ENCODE data around the gene GABBR2.

Gene GABBR2

DNA sequence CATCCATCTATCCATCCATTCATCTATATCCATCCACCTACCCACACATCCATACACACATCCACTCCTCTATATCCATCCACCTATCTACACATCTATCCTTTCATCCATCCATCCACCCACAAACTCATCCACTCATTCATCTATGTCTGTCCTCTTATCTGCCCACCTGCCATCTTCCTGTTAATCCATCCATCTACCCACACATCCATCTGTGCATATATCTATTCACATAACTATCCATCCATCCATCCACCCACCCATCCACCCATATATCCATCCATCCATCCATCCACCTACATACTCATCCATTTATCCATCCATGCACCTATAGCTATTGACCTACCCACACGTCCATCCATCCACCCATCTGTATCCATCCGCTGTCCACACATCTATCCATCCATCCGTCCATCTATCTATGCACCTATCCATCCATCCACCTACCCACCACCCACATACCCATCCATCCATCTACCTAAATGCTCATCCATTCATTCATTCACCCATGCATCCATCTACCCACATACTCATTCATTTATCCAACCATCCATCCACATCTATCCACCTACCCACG, 271.2 kb downstream of the GABBR2 start:
- TF ChIP-seq, protein P1, sequence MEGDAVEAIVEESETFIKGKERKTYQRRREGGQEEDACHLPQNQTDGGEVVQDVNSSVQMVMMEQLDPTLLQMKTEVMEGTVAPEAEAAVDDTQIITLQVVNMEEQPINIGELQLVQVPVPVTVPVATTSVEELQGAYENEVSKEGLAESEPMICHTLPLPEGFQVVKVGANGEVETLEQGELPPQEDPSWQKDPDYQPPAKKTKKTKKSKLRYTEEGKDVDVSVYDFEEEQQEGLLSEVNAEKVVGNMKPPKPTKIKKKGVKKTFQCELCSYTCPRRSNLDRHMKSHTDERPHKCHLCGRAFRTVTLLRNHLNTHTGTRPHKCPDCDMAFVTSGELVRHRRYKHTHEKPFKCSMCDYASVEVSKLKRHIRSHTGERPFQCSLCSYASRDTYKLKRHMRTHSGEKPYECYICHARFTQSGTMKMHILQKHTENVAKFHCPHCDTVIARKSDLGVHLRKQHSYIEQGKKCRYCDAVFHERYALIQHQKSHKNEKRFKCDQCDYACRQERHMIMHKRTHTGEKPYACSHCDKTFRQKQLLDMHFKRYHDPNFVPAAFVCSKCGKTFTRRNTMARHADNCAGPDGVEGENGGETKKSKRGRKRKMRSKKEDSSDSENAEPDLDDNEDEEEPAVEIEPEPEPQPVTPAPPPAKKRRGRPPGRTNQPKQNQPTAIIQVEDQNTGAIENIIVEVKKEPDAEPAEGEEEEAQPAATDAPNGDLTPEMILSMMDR (IDR thresholded peaks at IDR 0.05; ENCODE audit: low read depth, low read length, missing control alignments) = no peak
- in situ Hi-C loops (cut with HindIII; ENCODE audit: low pct_ligation_motif_present, low sequenced_read_pairs) = no loop called here
- Histone ChIP-seq H3K27me3 (replicated peaks) (no peaks in the 10 kb centered on the region), H3K27ac (no peak overlapping the region), H3K36me3 (replicated peaks) (no peaks in the 10 kb centered on the region), H3K4me3 (ENCODE audit: low read depth, low read length) (no peak overlapping the region)
- no peak for DNase-seq

DNA sequence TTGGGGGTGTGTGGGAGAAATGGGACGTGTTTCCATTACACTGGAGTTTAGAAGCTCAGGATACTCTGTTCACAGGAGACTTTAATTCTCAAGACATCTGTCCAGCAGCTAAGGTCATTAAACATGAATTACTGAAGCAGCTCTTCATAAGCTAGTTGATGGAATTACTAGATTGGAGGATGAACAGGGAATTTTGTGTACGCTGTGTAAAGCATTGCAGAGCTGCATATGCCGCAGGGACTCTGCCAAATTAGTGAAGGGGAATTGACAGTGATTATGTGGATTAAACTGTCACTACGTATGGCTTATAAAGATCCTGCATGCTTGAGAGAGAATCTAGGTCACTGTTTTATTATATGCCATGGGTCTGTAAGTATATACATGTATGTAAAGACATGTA, 275.8 kb downstream of the GABBR2 start:
- Histone ChIP-seq H3K27ac (no peak overlapping the region), H3K4me3 (ENCODE audit: low read depth, low read length) (no peak overlapping the region), H3K27me3 (replicated peaks) (no peaks in the 10 kb centered on the region), H3K36me3 (replicated peaks) (no peaks in the 10 kb centered on the region)
- TF ChIP-seq, protein P1 (IDR thresholded peaks at IDR 0.05; ENCODE audit: low read depth, low read length, missing control alignments) = no peak
- in situ Hi-C loops (cut with HindIII; ENCODE audit: low pct_ligation_motif_present, low sequenced_read_pairs) = no loop called here
- DNase-seq = no peak

DNA sequence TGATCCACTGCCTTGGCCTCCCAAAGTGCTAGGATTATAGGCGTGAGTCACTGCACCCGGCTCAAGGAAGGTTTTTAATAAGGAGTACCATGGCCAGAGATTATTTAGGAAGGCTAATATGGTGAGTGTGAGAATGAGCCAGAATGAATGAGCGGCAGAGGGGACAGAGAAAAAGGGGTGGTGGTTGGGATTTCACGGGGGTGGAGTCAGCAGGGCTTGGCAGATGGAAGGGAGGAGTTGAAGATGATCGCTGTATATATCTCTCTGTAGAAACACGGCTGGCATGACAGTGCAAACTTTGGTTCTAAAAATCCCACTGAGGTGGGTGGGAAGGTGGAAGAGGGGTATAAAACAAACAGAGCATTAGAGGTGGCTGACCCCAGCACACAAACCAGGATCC, 276.6 kb downstream of the GABBR2 start:
- TF ChIP-seq, protein P1 (IDR thresholded peaks at IDR 0.05; ENCODE audit: low read depth, low read length, missing control alignments) = no peak
- Histone ChIP-seq H3K27me3 (replicated peaks) (no peaks in the 10 kb centered on the region), H3K27ac (no peak overlapping the region), H3K36me3 (replicated peaks) (no peaks in the 10 kb centered on the region), H3K4me3 (ENCODE audit: low read depth, low read length) (no peak overlapping the region)
- in situ Hi-C loops (cut with HindIII; ENCODE audit: low pct_ligation_motif_present, low sequenced_read_pairs) = no loop called here
- no peak for DNase-seq

DNA sequence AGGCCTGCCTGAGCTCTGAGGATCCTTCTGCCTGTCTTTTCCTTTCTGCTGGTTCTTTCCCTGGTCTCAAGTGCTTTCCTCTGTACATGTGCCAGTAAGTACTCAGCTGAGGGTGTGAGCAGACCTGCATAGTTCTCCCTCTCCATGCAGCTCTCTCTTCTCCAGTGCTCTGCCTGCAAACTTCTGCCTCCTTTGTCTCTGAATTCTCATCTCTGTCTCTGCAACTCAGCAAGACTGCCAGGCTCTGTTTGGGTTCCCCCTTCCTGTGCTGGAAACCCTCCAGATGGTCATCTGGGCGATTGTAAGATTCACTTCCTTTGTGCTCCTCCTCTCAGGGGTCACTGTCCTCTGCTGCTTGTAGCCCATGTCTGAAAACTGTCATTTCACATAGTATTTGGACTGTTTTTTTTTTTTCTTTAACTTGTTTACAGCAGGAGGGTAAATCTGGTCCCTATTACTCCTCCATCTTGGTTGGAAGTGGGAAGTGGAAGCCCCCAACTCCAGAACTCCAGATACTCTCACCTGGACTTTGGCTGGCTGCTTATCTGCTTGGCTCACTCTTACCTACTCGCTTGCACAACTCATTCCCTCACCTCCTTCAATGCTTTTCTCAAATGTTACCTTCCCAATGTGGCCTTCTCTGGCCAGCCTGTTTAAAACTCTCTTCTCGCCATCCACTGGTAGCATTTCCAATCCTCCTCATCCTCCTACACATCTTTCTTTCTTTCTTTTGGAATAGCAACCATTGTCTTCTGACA, 278.0 kb downstream of the GABBR2 start:
- H3K36me3 ChIP-seq (replicated peaks) = no peaks in the 10 kb centered on the region
- no peak for DNase-seq
- TF ChIP-seq, protein P1 (IDR thresholded peaks at IDR 0.05; ENCODE audit: low read depth, low read length, missing control alignments) = no peak
- in situ Hi-C loops (cut with HindIII; ENCODE audit: low pct_ligation_motif_present, low sequenced_read_pairs) = no loop called here
- H3K27ac ChIP-seq = no peak overlapping the region
- H3K27me3 ChIP-seq (replicated peaks) = no peaks in the 10 kb centered on the region
- H3K4me3 ChIP-seq (ENCODE audit: low read depth, low read length) = no peak overlapping the region

DNA sequence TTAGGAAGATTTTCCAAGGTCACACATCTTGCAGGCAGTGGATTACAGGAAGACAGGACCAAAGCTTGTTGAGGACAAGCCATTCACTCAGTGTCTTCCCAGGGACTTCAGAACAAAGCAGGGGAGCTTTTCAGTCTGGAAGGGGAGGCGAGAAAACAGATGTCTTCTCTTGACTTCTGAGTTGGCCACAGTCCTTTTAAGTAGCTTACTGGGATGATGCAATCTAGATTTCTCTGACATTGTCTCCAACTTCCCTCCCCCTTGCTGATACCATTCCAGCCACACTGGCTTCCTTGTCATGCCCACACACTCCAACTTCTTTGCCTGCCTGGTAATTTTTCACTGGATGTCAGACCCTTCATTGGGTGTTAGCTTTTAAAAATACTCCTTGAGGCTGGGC, 279.1 kb downstream of the GABBR2 start:
- TF ChIP-seq, protein P1 (IDR thresholded peaks at IDR 0.05; ENCODE audit: low read depth, low read length, missing control alignments) = no peak
- in situ Hi-C loops (cut with HindIII; ENCODE audit: low pct_ligation_motif_present, low sequenced_read_pairs) = no loop called here
- DNase-seq = no peak

More for the DNA sequence above, 279.1 kb downstream of the GABBR2 start:
- H3K36me3 ChIP-seq (replicated peaks) = no peaks in the 10 kb centered on the region
- H3K27ac ChIP-seq = no peak overlapping the region
- H3K27me3 ChIP-seq (replicated peaks) = no peaks in the 10 kb centered on the region
- H3K4me3 ChIP-seq (ENCODE audit: low read depth, low read length) = no peak overlapping the region

Measured in brain microvascular endothelial cell (primary cell).